ENCODE data around the gene OSBP2.

DNA sequence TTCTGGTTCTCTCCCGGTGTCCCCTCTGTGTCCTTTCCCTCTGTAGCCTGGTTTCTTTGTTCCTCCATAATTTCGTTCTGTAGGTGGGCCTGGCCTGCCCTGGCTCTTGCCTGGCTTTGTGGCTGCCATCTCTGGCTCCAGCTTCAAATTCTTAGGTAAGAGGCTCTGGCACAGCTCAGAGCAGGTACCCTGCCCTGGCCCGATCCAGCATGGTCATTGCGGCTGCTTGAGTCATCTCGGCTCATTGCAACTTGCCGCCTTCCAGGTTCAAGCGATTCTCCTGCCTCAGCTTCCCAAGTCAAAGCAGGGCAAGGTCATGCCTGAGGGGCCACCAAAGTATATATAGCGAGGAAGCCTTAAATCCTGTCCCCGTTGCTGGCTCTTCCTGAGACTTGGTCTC is 76.0 kb downstream of the OSBP2 start:
- TF ChIP-seq, protein P1, sequence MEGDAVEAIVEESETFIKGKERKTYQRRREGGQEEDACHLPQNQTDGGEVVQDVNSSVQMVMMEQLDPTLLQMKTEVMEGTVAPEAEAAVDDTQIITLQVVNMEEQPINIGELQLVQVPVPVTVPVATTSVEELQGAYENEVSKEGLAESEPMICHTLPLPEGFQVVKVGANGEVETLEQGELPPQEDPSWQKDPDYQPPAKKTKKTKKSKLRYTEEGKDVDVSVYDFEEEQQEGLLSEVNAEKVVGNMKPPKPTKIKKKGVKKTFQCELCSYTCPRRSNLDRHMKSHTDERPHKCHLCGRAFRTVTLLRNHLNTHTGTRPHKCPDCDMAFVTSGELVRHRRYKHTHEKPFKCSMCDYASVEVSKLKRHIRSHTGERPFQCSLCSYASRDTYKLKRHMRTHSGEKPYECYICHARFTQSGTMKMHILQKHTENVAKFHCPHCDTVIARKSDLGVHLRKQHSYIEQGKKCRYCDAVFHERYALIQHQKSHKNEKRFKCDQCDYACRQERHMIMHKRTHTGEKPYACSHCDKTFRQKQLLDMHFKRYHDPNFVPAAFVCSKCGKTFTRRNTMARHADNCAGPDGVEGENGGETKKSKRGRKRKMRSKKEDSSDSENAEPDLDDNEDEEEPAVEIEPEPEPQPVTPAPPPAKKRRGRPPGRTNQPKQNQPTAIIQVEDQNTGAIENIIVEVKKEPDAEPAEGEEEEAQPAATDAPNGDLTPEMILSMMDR (IDR thresholded peaks at IDR 0.05 in 8 of 11, conservative IDR thresholded peaks at IDR 0.05 in 3 of 11) = no peak
- no peak for TF ChIP-seq POLR2A (IDR thresholded peaks at IDR 0.05)
- TF ChIP-seq POLR2AphosphoS5 (IDR thresholded peaks at IDR 0.05) = no peak
